ACHN (cell line): Measurements from ENCODE around the gene ZNF366.

ENCODE experiments used
- DNase-seq: peaks from one replicate; pipeline ENCODE4 v3.0.0-alpha.2; 2015
- in situ Hi-C: cut with HindIII; loops from 2 replicates; pipeline ENCODE4 v1.10.0; 2017; ENCODE audit warnings: low sequenced_read_pairs, low pct_ligation_motif_present, low pct_unique_long_range_greater_than_20kb

ZNF366 gene

DNA sequence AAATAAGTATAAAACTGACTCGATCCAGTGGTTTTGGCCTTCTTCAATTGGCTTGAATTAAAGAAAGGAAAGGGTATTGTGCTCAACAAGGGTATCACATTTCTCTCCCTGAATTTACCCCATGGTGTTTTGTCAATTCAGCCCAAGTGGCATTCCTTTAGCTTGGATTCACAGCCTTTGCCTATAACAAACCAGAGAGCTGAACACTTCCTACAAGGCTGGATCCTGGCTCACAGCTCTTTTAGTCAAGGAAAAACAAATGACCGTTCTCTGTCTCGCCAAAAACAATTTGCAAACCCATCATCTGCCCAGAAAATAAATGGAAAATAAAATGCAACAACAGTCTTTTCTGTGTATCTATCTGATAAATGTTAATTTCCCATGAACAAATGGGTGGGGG is 5.7 kb downstream of the ZNF366 start:
- in situ Hi-C loops = no loop called here
- DNase-seq = no peak

GRCh38 chr5:72499730-72500129 is 7.5 kb downstream of the ZNF366 start:
- DNase-seq = no peak
- in situ Hi-C loops = no loop called here

- in situ Hi-C loops = no loop called here
Observed at GRCh38 chr5:72499090-72499489, 8.1 kb downstream of the ZNF366 start.

DNA sequence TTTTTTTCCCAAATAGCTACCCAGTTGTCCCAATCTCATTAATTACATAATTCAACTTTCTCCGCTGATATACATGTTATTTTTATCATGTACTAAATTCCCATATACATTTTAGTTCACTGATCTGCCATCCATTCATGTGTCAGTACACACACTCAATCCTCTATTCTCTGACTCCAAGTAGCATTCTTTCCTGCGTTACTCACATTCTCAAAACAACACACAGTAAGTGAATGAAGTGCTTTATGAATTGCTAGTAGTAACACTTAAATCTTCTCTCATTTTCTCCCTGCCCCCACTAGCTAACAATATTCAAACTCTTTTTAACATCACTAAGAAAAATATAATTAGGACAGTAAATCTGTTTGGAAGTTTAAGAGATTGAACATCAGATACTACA is 8.9 kb downstream of the ZNF366 start:
- in situ Hi-C loops = no loop called here
- no peak for DNase-seq

More at GRCh38 chr5:72499090-72499489, 8.1 kb downstream of the ZNF366 start:
- no peak for DNase-seq

GRCh38 chr5:72497823-72498222 is 9.4 kb downstream of the ZNF366 start:
- in situ Hi-C loops = no loop called here
- DNase-seq = no peak

- in situ Hi-C loops = no loop called here
- no peak for DNase-seq
Observed at GRCh38 chr5:72495410-72495809, 11.8 kb downstream of the ZNF366 start.

DNA sequence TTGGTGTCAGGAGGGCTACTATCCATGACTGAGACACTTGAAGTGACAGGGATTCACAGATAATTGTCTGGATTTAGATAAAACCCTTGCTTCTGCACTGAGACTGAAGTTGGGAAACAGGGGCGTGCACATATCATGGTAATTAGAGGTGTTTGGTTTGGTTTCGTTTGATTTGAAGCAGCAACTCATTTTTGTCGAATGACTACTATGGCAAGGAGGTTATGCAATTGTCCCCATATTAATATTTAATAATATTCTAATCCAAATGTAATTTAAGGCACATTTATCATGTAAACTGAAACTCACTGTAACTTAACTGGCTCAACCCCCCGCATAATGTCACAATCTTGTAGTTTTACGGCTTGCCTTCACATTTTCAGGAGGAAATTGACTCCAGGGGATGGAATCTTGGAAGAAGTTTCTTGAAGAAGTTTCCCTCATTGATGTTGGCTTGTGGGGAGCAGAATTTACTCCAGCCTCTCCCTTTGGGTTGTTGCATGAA is 12.5 kb downstream of the ZNF366 start:
- DNase-seq = no peak
- in situ Hi-C loops = no loop called here

DNA sequence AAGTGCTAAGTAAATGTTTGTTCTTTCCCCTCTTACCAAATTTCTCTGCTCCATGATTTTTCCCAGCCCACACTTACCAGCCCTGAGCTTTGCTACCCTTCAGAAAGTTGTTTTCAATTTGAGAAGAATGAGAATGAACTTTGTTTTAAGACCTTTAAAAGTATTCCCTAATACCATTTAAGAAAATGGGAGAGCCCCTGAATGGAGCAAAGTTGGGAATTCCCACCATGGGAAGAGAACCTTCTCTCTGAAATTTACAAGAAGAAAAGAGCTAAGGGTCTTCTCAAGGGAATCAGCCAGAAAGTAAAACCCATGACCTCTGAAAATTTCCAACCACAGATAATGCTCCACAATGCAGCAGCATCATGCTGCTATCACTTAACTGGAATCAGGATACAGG is 17.7 kb downstream of the ZNF366 start:
- in situ Hi-C loops = no loop called here
- no peak for DNase-seq

- no peak for DNase-seq
- in situ Hi-C loops = no loop called here
Observed at GRCh38 chr5:72488756-72489155, 18.5 kb downstream of the ZNF366 start.

DNA sequence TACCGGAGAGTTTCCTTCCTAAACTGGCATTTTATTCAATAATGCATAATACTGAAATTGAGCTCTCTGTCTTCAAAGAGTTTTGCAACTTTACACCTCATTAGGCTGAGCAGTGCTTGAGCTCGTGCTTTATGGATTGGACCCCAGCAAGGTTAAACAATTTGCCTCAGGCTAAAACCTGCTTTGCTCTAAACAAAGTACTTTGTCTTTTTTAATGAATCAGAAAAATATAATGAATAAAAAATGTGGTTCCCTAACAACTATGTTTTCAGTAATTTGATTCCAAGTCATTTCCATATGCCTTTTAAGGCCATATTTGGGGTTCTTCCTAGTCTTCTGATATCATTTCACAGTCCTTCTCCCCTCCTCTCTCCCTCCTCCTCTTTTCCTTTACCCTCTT is 20.0 kb downstream of the ZNF366 start:
- no peak for DNase-seq
- in situ Hi-C loops = no loop called here

GRCh38 chr5:72486371-72486770 is 20.8 kb downstream of the ZNF366 start:
- in situ Hi-C loops = no loop called here
- no peak for DNase-seq

DNA sequence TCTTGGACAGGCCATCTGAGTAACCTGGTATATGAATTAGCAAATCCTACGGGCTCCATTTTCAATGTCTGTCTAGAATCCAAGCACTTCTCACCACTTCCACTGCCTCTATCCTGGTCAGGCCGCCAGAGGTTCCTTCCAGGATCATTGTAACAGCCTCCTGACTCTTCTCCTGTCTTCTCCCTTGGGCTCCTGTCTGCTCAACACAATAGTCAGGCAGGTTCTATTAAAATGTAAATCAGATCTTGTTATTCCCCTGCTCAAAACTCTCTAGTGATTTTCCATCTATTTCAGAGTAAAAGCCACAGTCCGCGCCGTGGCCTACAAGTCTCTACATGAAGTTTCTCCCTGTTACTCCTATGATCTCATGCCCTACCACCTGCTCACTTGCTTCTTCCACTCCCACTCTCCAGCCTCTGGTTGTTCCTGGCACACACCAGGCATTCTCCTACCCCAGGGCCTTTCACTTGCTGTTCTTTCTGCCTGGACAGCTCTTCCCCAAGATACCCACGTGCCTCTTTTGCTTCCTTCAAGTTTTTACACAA is 21.7 kb downstream of the ZNF366 start:
- in situ Hi-C loops = no loop called here
- DNase-seq = no peak

DNA sequence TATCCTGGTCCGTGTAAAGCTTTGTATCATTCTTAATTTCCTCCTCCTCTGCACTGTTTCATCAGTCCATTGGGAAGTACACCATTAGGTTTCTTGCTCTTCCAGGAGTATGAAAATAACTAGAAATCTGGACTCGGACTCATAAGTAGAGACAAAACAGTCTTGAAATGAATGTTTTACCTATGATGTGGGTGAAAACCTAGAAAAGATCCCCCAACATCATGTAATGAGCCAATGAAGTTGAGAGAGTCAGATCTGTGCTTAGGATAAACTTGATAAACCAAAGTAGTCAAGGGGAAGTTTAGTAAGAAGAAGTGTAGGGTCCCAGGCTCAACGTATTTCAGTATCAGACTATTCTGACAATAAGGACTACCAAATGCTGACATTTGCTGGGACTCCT is 25.2 kb downstream of the ZNF366 start:
- DNase-seq = no peak
- in situ Hi-C loops = no loop called here

- DNase-seq = no peak
- in situ Hi-C loops = no loop called here
Observed at GRCh38 chr5:72480841-72481240, 26.4 kb downstream of the ZNF366 start.

DNA sequence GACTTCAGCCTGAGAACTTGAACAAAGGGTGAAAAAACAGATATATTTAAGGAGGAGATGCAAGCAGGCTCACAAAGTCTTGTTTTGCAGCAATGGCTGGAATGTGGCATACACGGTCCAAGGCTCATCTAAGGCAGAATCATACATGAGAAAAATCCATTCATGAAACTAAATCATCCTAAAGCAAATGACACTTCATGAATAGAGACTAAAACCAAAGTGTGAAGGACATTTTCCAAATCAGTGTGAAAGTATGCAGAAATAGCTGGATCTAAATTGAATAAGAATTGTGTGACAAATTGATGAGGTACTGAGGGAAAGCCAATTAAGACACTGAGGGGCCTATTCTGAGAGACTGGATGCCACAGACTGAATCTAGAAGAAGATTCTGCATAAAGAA is 27.3 kb downstream of the ZNF366 start:
- in situ Hi-C loops = no loop called here
- no peak for DNase-seq

DNA sequence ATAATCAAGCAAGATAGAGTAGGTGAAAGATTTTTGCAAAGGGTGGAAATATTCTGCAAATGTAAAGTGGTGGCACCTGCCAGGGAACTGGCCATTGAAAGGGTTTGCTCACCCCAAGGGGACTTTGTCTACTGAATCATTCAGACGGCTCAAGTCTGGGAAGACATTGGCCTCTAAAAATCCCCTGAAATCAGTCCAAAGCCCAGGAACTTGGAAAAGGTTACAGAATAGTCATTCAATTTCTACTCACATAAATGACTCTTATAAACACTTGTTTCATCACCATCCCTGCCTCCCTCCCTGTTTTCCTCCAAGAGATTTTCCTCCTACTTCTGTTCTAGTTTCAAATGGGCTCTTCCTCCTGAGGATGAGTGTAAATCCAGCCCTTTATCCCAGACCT is 28.5 kb downstream of the ZNF366 start:
- DNase-seq = no peak
- in situ Hi-C loops = no loop called here

DNA sequence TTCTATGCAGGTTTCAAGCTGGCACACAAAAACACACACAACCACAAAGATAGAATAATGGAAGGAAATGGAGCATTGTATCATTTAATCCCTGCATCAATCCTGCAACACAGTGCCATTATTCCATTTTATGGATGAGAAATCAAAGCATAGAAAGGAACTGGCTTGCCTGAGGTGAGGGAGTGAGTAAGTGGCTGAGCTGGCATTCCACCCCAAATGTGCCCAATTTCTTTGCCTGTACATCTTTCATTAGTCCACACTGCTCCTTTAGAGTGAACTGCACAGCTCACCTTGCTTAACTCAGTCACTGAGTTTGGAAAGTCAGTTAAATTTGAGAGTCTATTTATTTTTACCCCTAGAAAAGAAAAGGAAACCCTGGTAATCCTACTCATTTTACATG is 28.9 kb downstream of the ZNF366 start:
- in situ Hi-C loops = no loop called here
- DNase-seq = no peak

DNA sequence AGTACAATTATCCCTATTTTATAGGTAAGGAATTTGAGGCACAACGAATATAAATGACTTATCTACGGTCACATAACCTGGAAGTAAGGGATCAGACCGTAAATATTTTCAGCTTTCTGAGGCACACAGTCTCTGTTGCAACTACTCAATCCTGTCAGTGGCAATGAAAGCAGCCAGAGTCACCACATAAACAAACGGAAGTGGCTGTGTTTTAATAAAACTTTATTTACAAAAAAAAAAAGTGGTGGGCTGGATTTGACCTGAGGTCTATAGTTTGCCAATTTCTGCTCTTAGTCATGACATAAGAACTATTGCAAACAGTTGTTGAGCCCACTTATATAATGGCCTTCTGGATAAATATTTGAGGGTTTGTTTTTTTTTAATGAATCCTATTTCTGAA is 29.6 kb downstream of the ZNF366 start:
- DNase-seq = no peak
- in situ Hi-C loops = no loop called here

DNA sequence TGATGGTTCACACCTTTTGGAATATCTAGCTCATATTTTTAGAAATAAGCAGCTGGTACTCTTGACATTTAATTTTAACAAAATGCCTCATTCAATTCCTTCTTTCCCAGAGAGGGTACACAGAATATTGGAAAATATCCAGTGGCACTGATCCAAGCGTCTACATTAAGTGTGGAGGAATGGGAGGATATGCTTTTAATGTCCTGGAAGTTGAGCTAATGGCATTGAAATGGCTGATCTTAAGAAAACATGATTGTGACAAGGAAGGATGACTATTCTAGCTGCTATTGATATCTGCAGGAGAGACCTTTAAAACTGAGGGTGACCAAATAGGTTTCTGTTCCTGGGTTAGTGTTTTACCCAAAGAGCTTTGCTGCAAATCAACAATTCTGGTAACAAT is 30.0 kb downstream of the ZNF366 start:
- in situ Hi-C loops = no loop called here

DNA sequence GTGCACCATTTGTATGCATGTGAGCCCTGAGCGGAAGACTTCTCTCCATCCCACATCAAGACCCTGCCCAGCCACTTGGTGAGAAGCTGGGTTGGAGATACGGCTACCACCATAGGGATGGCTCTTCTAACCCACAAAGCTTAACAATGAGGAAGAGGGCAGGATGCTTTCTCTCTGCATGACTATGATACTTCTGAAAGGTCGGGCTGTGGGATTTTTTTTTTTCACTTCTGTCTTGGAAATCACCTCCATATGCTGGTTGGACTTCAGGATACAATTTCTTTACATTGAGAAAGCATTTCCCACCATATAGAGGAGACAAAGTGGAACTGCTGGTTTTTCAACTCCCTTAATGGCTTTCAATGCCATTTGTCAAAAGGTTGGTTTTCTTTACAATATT is 30.5 kb downstream of the ZNF366 start:
- in situ Hi-C loops = no loop called here
- no peak for DNase-seq

More for the DNA sequence above, 30.0 kb downstream of the ZNF366 start:
- no peak for DNase-seq

DNA sequence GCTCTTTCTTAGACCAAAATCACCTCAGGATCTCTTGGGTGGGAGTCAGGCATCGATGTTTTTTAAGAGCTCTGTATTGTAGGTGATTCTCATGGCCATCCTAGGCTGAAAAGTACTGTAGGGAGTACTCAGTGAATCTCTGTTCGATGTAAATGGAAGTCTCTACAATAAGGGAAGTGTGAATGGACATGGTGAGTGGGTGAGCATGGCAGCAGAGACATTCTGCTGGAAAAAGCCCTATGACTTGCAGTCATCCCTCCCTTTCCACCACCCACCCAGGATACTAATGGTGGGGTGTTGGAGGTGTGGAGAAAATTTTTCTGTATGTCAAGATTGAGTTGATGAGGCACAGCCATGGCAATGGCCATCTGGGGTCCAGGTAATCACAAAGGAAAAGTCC is 30.9 kb downstream of the ZNF366 start:
- DNase-seq = no peak
- in situ Hi-C loops = no loop called here
